CD14-positive monocyte (primary cell): ENCODE measurements around the gene CYBRD1. TPM values are rescaled to one million over a fixed set of nuclear protein-coding genes. Genes with fewer than 3 reads are reported as not detected.

Experiments used
- DNase-seq, 3 donors: peaks; one replicate each; pipeline ENCODE4 v3.0.0-alpha.2; 2011 to 2022
- H2AFZ ChIP-seq: 2 replicates; pipeline ENCODE4 v1.6.0; 2012; ENCODE audit warnings: mild to moderate bottlenecking, low read depth, low read length, inconsistent platforms; ENCODE audit not compliant: insufficient read depth, poor library complexity, severe bottlenecking
- H3K27ac ChIP-seq, 2 donors: 1 replicate in 1 of 2; 2 replicates in 1 of 2; pipeline ENCODE4 v1.5.1; 2012 to 2013; ENCODE audit warnings: low read length in 2 of 2, control low read depth in 1 of 2, inconsistent platforms in 1 of 2, low read depth in 1 of 2, mild to moderate bottlenecking in 1 of 2
- H3K27me3 ChIP-seq, 2 donors: one replicate each; pipeline versions ENCODE4 v1.6.0 to v1.6.1; 2011 to 2013; ENCODE audit warnings: low read length in 2 of 2; ENCODE audit not compliant: control insufficient read depth in 2 of 2, insufficient read depth in 2 of 2
- H3K36me3 ChIP-seq, 2 donors: replicated peaks in 1 of 2; 1 replicate in 1 of 2; 2 replicates in 1 of 2; pipeline versions ENCODE4 v1.5.1 to v1.6.1; 2012 to 2013; ENCODE audit warnings: low read length in 2 of 2, control low read depth in 1 of 2, inconsistent platforms in 1 of 2, mild to moderate bottlenecking in 1 of 2; ENCODE audit not compliant: insufficient read depth in 2 of 2, control insufficient read depth in 1 of 2
- H3K4me1 ChIP-seq, 2 donors: 1 replicate in 1 of 2; 2 replicates in 1 of 2; pipeline versions ENCODE4 v1.5.1 to v1.6.1; 2012 to 2013; ENCODE audit warnings: low read length in 2 of 2, control low read depth in 1 of 2, inconsistent platforms in 1 of 2, mild to moderate bottlenecking in 1 of 2, moderate library complexity in 1 of 2; ENCODE audit not compliant: insufficient read depth in 2 of 2, control insufficient read depth in 1 of 2
- H3K4me2 ChIP-seq: replicated peaks from 2 replicates; pipeline ENCODE3; 2012; ENCODE audit warnings: low read length, moderate library complexity, mild to moderate bottlenecking; ENCODE audit not compliant: poor library complexity, severe bottlenecking; ENCODE audit errors: extremely low read depth
- H3K4me3 ChIP-seq, 3 experiments: fragments of 200-600 bp in 1 of 3; sonication (generic) in 1 of 3; replicated peaks in 1 of 3; 1 replicate in 2 of 3; 2 replicates in 1 of 3; pipeline ENCODE4 v1.5.1; 2011 to 2013; ENCODE audit warnings: low read length in 3 of 3, mild to moderate bottlenecking in 3 of 3, control low read depth in 2 of 3, low read depth in 2 of 3, inconsistent platforms in 1 of 3, moderate library complexity in 1 of 3
- H3K79me2 ChIP-seq: 2 replicates; pipeline ENCODE4 v1.6.0; 2012; ENCODE audit warnings: mild to moderate bottlenecking, control low read depth, inconsistent platforms, low read length, moderate library complexity; ENCODE audit not compliant: insufficient read depth
- H3K9ac ChIP-seq: 2 replicates; pipeline ENCODE4 v1.6.0; 2017; ENCODE audit warnings: low read length, mild to moderate bottlenecking; ENCODE audit not compliant: insufficient read depth, poor library complexity, severe bottlenecking
- H3K9me3 ChIP-seq, 2 donors: replicated peaks in 1 of 2; 1 replicate in 1 of 2; 2 replicates in 1 of 2; pipeline versions ENCODE4 v1.5.1 to v1.6.1; 2012 to 2013; ENCODE audit warnings: low read length in 2 of 2, control low read depth in 1 of 2; ENCODE audit not compliant: control insufficient read depth in 1 of 2, insufficient read depth in 1 of 2
- H4K20me1 ChIP-seq: 2 replicates; pipeline ENCODE4 v1.6.0; 2012; ENCODE audit warnings: mild to moderate bottlenecking, low read length, control low read depth, moderate library complexity; ENCODE audit not compliant: insufficient read depth
- H3K27ac Mint-ChIP-seq, 7 donors: one replicate each; pipeline ENCODE4 v1.8.0; 2020; ENCODE audit warnings: mild to moderate bottlenecking in 7 of 7, mixed read lengths in 7 of 7, moderate library complexity in 6 of 7, inconsistent platforms in 2 of 7
- H3K27me3 Mint-ChIP-seq, 3 donors: one replicate each; pipeline ENCODE4 v1.8.0; 2021 to 2022; ENCODE audit warnings: low read depth in 3 of 3, mild to moderate bottlenecking in 3 of 3, mixed read lengths in 3 of 3, moderate library complexity in 3 of 3, inconsistent platforms in 1 of 3
- H3K36me3 Mint-ChIP-seq, 2 donors: one replicate each; pipeline ENCODE4 v1.8.0; 2020; ENCODE audit warnings: mixed read lengths in 2 of 2, inconsistent platforms in 1 of 2, mild to moderate bottlenecking in 1 of 2
- H3K4me1 Mint-ChIP-seq: one replicate; pipeline ENCODE4 v1.8.0; 2020; ENCODE audit warnings: mild to moderate bottlenecking, mixed read lengths
- H3K4me3 Mint-ChIP-seq, 2 donors: one replicate each; pipeline ENCODE4 v1.8.0; 2020; ENCODE audit warnings: mild to moderate bottlenecking in 2 of 2, mixed read lengths in 2 of 2, moderate library complexity in 1 of 2
- H3K9me3 Mint-ChIP-seq, 7 donors: one replicate each; pipeline ENCODE4 v1.8.0; 2020 to 2022; ENCODE audit warnings: mixed read lengths in 7 of 7, mild to moderate bottlenecking in 6 of 7, moderate library complexity in 6 of 7, inconsistent platforms in 2 of 7
- WGBS: methylation state at CpG from one replicate; pipeline ENCODE4 v1.1.5; 2013; ENCODE audit warnings: missing lambda C conversion rate; ENCODE audit not compliant: insufficient coverage; 5-methylcytosine and 5-hydroxymethylcytosine counted together
- intact Hi-C, 2 donors: fragments of 100-400 bp; cut with micrococcal nuclease; formaldehyde crosslinking; loops; one replicate each; pipeline versions ENCODE4 v1.15.0 to v1.15.1; 2023
- polyA plus RNA-seq, 3 donors: library from polyadenylated mRNA; depleted of rRNA in 1 of 3; unstranded in 2 of 3; stranded (reverse) in 1 of 3; fragments of 300-500 nt in 2 of 3; fragments of >200 nt in 1 of 3; fragmentation: Illumina TruSeq in 2 of 3; gene quantifications; 1 replicate in 2 of 3; 2 replicates in 1 of 3; pipeline ENCODE4 v1.2.3, GENCODE V29; 2012 to 2021
- TF ChIP-seq, protein P1 (sequence below): fragments of 200-600 bp; IDR thresholded peaks from one replicate; pipeline ENCODE4 v1.8.0; 2022; ENCODE audit warnings: antibody characterized with exemption, mild to moderate bottlenecking

The CYBRD1 gene
- polyA plus RNA-seq, 3 donors = 21.7 to 61.0 (median 47.3) TPM

DNA sequence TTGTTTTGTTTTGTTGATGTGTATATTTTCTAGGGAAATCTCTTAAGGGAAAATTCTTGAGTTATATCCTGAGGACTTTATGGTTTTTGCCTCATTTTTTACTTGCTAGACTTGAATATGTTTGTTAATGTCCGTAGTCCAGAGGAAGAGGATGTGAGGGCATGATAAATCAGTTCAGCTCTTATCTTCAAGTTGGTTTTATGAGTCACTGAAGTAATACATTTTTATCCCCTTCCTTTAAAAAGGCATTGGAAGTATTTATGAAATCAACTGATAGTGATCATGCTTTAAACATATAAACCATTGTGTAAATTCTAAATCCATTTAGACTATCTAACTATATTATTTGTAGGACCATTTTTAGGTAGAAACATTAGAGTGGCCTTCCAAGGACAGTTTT lies 43.9 kb upstream of the CYBRD1 start:
- Mint-ChIP-seq H3K4me1 (peaks cover 10% of the 10 kb centered on the region), H3K27ac (no peak overlapping the region), H3K36me3 (peaks cover 74 to 77% of the 10 kb centered on the region in 2 donors), H3K9me3 (no peaks in the 10 kb centered on the region), H3K4me3 (no peak overlapping the region), H3K27me3 (no peaks in the 10 kb centered on the region)
- H2AFZ ChIP-seq = no peak overlapping the region
- WGBS = no CpG with 5 or more reads among the region's 1 CpG
- H3K9me3 ChIP-seq = no peaks in the 10 kb centered on the region
- TF ChIP-seq, protein P1, sequence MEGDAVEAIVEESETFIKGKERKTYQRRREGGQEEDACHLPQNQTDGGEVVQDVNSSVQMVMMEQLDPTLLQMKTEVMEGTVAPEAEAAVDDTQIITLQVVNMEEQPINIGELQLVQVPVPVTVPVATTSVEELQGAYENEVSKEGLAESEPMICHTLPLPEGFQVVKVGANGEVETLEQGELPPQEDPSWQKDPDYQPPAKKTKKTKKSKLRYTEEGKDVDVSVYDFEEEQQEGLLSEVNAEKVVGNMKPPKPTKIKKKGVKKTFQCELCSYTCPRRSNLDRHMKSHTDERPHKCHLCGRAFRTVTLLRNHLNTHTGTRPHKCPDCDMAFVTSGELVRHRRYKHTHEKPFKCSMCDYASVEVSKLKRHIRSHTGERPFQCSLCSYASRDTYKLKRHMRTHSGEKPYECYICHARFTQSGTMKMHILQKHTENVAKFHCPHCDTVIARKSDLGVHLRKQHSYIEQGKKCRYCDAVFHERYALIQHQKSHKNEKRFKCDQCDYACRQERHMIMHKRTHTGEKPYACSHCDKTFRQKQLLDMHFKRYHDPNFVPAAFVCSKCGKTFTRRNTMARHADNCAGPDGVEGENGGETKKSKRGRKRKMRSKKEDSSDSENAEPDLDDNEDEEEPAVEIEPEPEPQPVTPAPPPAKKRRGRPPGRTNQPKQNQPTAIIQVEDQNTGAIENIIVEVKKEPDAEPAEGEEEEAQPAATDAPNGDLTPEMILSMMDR = no peak
- no peaks in the 10 kb centered on the region for H4K20me1 ChIP-seq
- peaks cover 58 to 90% of the 10 kb centered on the region in 2 donors for H3K36me3 ChIP-seq
- no peak for DNase-seq
- no peak overlapping the region for H3K4me3 ChIP-seq
- H3K79me2 ChIP-seq = no peaks in the 10 kb centered on the region
- H3K4me2 ChIP-seq = no peak overlapping the region
- intact Hi-C loops = no loop called here
- H3K27me3 ChIP-seq = no peaks in the 10 kb centered on the region
- no peak overlapping the region for H3K9ac ChIP-seq
- H3K4me1 ChIP-seq = no peaks in the 10 kb centered on the region
- H3K27ac ChIP-seq = no peak overlapping the region

DNA sequence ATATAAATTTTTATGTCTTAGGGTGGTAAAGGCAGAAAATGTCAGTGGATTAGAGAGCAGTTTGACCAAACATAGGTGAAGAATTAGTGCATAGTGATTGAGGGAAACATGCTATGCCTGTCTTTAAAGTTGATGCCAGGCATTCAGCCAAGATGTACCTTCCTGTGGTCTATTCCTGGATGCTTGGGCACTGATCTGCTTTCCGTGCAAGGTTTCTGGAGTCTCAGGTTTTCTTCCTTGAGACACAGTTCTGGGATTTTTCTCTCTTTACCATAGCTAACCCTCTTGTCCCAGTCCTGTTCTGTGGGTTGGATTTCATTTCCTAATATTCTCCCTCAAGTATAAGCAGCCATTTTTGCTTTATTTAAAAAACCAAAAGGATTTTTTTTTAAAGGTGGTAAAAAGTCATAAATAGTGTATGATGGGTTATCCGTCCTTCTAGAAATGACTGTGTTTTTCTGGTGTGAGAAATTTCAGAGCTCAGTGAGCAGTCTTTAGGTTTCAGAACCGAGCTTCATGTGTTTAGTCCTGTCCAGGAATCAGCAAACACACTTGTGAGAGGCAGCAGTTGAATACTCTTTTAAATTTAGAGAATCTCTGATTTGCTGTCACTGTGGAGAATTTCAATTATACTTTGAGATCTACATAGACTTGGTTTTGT lies 43.0 kb upstream of the CYBRD1 start:
- no peak overlapping the region for H3K27ac ChIP-seq
- intact Hi-C loops = no loop called here
- Mint-ChIP-seq H3K27ac (peak overlapping the region in 1 of 7 donors; percentile 7), H3K27me3 (no peaks in the 10 kb centered on the region), H3K36me3 (peaks cover 68 to 69% of the 10 kb centered on the region in 2 donors), H3K9me3 (no peaks in the 10 kb centered on the region), H3K4me1 (peaks cover 10% of the 10 kb centered on the region), H3K4me3 (no peak overlapping the region)
- H3K27me3 ChIP-seq = no peaks in the 10 kb centered on the region
- TF ChIP-seq, protein P1 = no peak
- H3K4me3 ChIP-seq = no peak overlapping the region
- no peak for DNase-seq
- WGBS = 100% methylated on average over 1 of the region's 3 CpGs
- H3K9me3 ChIP-seq = no peaks in the 10 kb centered on the region
- no peak overlapping the region for H3K9ac ChIP-seq
- no peaks in the 10 kb centered on the region for H3K79me2 ChIP-seq
- H3K4me2 ChIP-seq = no peak overlapping the region
- H3K4me1 ChIP-seq = no peaks in the 10 kb centered on the region
- H4K20me1 ChIP-seq = no peaks in the 10 kb centered on the region
- H3K36me3 ChIP-seq = peaks cover 53 to 81% of the 10 kb centered on the region in 2 donors
- H2AFZ ChIP-seq = no peak overlapping the region
